Skin of body (tissue), 1 donor: ENCODE measurements around the gene LOC101059915.
"Not testable (repeated sequence)": the region's sequence is repeated elsewhere in the genome, so short reads cannot be mapped to it uniquely, and the experiment has no call there.

Source experiments
- DNase-seq: peaks from one replicate; lab custom pipeline; 2025; lab: John Stamatoyannopoulos, UW

The LOC101059915 gene

DNA sequence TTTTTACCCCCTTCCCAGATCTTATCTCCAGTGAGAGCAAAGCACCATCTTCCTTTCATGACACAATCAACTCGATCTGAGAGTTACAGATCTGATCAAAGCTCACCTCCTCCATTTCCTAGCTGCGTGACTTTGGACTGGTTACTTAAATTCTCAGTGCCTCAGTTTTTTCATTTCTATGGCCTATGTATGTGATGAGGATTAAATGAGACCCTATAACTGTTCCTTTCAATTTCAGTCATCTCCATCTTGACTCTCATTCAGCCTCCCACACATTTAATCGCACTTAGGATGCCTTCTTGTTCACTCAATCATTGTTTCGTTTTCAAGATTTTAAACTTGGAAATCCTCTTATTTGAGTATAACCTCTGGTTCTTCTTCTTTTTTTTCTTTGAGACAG lies 28.9 kb upstream of the LOC101059915 start:
- no peak for DNase-seq

- DNase-seq, result no peak
Measured at GRCh38 chrX:71640002-71640401, 27.3 kb upstream of the LOC101059915 start.

GRCh38 chrX:71644406-71644805 lies 22.9 kb upstream of the LOC101059915 start:
- not testable (repeated sequence) for DNase-seq

- DNase-seq, result no peak
Measured at GRCh38 chrX:71650333-71650969, 16.9 kb upstream of the LOC101059915 start.

DNA sequence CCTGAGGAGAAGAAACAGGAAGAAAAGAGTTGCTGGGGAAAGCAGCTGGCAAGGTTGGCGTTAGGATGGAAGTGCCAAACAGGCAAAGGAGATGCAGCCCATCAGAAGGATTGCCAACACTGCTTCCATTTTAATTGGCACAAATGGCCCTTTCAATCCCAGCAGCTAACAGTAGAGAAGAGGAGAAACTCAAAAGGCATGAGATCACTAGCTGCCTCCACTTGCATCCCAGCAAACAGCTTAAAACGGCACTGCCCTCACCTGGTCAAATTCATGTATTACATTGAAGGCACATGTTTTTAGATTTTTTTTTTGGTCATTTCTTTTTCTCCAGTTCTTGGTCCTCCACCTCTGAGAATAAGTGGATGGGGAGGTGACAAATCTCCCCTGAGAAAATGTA lies 14.9 kb upstream of the LOC101059915 start:
- DNase-seq, result peak; percentile 22

GRCh38 chrX:71653344-71653743 lies 14.0 kb upstream of the LOC101059915 start:
- DNase-seq, result no peak

GRCh38 chrX:71657267-71657666 lies 10.1 kb upstream of the LOC101059915 start:
- no peak for DNase-seq

DNA sequence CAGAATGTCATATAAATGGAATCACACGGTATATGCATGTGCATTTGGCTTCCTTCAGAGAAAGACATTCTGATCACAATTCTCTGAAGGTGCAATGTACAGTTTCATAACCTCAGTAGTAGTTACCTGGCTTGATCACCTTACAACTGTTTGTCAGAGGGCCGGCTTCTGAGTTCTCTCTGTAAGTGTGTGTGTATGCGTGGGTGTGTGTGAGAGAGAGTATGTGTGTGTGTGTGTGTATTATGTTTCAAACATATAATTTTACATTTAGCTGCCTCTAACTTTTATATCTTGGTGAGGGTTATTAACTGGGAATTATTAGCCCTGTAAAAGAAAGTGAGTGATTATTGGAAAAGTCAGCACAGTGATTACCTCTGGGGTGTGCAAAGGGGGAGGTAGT lies 8.0 kb upstream of the LOC101059915 start:
- DNase-seq, result no peak

DNA sequence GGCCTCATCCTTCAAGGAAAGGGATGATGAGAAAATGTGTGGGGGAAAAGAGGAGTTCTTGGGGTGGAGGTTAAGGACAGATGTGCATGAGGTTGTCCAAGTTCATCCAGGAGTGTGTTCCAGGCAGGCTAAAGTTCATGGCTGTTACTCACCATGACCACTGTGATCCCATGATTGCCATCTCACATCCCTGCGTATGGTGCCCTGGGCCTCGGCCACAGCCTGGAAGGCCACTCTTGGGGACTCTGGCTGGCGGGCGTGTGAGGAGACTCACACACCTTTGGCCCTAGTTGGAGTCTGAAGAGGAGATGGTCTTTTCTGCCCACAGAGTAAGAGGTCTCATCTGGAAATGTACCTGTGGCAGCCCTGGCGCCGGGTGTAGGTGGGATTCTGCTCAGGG lies 7.4 kb upstream of the LOC101059915 start:
- DNase-seq, result no peak

DNA sequence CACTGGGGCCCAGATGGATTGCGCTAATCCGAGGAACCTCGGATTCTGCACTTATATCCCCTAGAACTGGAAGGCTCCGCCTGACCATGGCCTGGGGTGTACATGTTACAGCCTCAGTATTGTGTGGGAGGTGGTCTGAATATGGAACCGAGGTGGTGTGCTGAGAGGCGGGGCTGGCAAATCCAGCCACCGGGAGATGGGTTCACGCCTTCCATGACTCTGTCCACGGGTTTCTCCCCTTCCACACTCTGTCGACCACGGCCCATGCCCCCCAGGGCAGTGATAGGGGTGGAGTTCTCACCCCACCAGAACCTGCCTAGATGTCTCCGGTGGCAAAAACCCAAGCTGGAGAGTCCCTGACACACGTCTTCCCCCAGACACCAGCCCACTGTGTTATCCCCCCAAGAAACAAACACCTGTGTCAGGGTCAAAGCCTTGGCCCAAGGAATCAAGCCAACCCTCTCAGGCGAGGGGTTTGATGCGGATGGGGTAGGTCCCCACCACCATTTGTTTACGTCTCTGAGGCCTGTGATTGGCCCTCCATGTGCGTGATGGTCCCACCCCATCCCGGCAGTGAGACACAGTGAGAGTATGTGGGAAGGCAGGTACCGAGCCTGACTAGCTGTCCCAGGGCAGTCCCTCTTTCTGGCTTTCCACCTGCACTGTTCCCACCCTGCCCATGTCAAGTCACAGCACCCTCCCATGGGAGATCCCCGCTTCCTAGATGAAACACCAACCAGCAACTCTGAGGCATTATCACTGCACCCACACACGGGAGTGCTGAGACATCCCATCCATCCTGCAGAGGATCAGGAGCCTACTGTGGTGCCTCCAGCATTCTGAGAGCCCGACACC lies 6.6 kb upstream of the LOC101059915 start:
- DNase-seq, result no peak

DNA sequence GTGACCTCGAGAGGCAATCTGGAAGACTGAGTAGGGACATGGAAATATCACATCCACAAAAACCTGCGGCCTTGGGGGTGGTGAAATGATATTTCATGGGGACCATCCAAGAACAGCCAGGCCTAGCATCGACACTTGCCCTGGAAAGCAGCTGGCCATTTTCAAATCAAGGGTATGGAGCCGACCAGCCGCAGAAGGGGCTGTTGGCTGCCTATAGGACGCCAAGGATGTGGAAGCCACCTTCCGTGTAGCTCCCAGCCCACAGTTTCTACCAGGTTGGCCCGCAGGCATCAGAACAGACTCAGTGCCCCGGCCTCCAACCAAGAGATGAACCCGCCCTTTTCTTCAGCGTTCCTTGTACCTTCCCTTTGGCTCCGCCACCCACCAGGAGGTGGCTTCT lies 5.4 kb upstream of the LOC101059915 start:
- no peak for DNase-seq

GRCh38 chrX:71662654-71663053 lies 4.7 kb upstream of the LOC101059915 start:
- DNase-seq, result not testable (repeated sequence)

- not testable (repeated sequence) for DNase-seq
Measured at GRCh38 chrX:71663238-71663637, 4.1 kb upstream of the LOC101059915 start.

DNA sequence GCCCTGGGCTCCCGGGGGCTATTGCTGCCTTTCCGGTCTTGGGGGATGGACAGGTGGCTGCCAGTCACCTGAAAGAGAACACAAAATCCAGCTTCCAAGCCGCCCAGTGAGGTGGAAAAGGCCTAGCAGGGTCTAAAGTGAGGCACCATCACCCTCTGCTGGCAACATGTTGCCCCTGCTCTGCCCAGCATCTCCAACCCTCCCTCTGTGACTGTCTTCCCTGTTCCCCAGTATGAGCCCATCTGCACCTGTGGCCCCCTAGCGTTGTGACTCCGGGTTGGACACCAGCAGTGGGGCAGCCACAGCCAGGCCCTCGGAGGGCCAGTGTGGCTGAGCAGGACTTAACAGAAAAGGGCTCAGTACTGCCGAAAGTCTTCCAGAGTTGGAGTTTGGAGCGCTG lies 3.1 kb upstream of the LOC101059915 start:
- DNase-seq, result not testable (repeated sequence)

GRCh38 chrX:71664889-71665491 lies 2.4 kb upstream of the LOC101059915 start:
- DNase-seq, result no peak

DNA sequence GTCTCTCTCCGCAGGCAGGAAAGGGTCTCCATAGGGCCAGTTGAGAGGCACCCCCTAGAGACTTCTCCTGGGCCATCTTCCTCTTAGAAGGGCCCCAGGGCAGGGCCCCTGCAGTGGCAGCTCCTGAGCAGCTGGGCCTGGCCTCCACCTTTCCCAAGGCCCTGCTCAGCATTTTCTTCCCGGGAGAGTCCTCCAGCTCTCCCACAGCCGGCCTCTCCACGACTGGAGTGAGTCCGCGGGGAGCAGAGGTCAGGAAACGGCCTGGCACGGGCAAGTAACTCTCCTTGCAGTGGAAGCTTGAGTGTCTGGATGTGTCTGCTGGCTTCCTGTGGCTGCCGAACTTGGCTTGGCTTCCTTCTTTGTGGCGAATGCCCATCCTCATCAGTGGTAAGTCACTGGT lies 1.6 kb upstream of the LOC101059915 start:
- no peak for DNase-seq

GRCh38 chrX:71666240-71667223 lies 814 bp upstream of the LOC101059915 start:
- DNase-seq, result no peak

DNA sequence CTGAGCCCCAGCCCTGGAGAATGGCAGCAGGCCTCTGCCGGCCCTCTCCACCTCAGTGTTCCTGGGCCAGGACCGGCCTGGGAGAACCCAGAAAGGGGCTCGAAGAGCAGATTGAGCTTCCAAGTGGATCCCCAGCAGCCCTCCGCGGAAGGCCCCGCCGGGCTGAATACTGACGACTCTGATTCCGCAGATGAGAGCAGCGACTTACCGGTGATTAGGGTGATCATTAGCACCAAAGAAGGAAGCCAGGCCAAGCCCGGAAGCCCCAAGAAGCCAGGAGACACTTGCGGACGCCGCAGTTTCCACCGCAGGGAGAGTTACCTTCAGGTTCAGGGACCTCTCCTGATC lies 876 bp downstream of the LOC101059915 start:
- no peak for DNase-seq

DNA sequence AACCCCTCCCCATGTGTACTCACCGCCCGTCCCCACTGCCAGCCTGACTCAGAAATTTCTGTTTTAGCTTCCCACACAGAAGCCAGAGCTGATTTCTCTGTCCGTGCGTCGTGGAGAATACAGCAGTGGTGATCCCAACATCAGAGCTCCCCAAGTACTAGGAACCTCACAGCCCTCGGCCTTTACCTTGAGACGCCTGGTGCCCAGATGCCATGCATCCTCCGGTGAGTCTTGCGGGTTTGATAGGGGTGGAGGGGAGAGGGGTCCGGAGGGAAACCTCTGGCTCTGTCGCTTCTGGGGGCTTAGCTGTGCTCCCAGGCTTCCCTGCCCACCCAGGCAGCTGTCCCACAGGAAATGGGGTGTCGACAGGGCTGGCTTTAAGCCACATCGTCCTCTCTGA lies 2.1 kb downstream of the LOC101059915 start:
- no peak for DNase-seq

- not testable (repeated sequence) for DNase-seq
Measured at GRCh38 chrX:71669947-71670346, 2.6 kb downstream of the LOC101059915 start.

GRCh38 chrX:71671043-71671780 lies 3.9 kb downstream of the LOC101059915 start:
- no peak for DNase-seq
